HG03571 (cell line): ENCODE data around the gene SMCO2.
A peak's percentile ranks its signal among the peaks of the same experiment; 100 is the strongest.
"Not testable (repeated sequence)": the region's sequence is repeated elsewhere in the genome, so short reads cannot be mapped to it uniquely, and the experiment has no call there.

Experiments used
- ATAC-seq: cut with Tn5 transposase; IDR thresholded peaks from one replicate; pipeline ENCODE4 v1.9.1; 2021; ENCODE audit not compliant: unreplicated experiment

SMCO2 gene

DNA sequence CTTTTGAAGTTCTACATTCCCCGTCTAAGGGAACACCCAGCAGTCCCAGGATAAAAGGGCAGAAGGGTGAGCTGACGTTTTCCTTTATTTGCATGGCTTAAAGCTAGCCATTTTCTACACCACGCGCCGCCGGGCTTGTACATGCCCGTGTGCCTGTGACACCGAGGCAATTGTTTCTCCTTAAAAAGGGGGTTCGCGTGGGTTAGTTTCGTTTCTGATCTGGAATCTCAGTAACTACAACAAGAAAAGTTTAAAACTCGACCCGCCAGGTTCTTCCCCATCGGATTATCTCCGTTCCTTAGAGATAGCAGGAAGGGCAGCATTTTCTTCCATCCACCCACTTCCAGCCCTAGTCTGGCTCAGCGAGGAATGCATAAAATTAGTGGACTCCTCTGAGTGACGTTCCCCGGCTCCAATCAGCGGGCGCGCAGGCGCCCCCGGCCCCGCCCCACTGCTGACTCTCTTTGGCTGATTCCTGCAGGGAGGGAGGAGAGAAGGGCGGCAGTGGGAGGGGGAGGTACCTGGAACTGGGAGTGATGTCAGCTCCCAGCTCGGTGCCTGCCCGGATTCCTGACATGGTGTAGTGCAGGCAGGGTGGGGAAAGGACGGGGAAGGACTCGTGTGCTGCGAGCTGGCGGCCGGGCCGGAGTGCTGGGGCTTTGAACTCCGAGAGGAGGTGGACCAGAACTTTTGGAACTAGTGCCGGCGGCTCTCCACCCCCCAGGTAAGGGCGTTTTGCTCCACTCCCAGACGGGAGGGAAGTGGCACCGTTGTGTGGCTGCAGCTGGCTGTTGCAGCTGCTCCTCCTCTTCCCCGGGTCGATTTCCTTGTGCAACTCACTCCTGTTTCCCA is 77.3 kb downstream of the SMCO2 start, which contains the start of gene PPFIBP1:
TSS of gene PPFIBP1 (plus strand) at position 565 of the 852 bp plus-strand sequence. CDS start 109,191 bp downstream, outside the sequence.
- ATAC-seq: peak; percentile 97

DNA sequence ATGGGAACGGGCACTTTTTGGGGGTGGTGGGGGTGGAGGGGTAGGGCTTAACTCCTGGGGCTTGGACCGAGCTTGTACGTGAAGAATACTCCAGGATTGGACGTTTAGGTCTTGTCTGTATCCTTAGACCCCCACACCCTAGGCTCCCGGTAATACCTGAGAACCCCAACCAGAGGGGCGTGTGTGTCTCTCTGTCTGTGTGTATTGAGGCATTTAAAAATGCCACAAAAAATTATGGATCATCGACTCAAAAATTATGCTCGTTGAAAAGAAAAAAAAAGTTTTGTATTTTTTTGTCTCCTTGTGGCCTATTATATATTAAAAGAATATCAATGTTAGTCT is 77.9 kb downstream of the SMCO2 start:
- no peak for ATAC-seq

DNA sequence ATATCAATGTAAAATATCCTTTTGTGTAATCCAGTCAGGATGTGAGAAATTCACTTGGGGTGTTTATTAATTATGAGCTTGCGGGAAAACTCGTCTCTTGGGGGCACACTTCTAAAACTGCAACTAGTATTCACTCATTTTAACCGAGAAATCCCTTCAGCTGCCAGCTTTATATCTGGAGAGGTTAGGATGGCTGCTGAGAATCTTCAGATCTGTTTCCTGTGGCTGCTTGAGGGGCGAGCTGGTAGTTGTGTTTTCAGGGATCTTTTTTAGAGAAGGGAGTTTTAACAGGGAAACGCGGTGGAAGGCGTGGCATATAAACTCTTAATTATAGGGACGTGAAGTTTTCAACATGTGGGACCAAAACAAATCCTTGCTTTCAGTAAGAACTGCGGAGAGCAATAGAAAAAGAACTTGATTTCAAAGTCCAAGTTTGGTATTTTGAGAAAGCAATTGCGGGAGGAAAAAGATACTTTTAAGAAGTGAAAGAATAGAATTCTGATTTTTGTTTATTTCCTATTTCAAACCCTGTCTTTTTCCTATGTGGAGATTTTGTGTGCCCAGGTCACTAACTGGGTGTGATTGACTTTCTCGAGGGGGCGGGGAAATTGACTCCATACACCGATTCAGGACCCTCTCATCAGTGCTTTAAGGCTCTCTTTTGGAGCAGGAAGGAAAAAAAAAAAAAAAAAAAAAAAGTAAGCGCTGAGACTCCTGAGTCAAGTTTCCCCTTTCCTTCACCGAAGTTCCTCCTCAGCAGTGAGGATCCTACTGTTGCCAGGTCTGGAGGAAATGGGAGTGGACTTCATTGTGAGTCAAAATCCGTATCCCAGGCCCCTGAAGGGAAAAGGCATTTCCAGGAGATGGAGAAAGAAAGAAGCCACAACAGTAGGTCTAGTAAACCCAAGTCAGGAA is 78.6 kb downstream of the SMCO2 start:
- ATAC-seq: no peak

DNA sequence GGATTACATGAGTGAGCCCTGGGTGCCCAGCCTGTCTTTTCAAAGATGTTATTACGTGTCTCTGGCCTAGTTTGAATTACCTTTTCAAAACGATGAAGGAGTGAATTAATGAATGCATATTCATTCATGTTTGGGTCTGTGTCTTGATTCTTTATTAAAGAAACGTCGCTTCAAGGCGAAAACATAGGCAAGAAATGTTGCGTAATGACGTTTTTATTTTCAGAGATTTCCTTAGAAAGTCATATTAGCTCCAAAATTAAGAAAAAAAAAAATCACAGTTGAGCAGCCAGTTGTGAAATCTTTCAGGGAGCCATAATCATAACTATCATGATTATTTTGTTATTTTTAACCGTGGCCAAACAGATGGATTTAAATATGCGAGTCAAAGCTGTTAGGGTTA is 81.0 kb downstream of the SMCO2 start:
- ATAC-seq: no peak

DNA sequence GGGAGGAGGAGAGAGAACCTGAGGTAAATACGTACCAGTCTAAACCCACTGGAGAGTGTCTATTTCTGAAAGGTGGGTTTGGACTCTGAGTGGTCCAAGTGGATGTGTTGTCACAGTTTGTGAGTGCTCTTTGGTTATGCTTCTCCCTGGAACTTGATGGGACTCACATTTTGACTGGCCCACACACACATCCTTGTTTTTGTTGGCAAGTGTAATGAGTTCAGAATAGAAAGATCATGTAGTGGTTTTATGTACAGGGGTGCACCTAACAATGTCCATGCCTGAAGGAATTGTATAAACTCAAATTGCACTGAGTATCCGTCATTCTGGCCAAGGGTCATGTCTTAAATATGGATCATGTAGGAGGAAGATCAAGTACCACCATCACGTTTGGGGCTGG is 82.3 kb downstream of the SMCO2 start:
- no peak for ATAC-seq

DNA sequence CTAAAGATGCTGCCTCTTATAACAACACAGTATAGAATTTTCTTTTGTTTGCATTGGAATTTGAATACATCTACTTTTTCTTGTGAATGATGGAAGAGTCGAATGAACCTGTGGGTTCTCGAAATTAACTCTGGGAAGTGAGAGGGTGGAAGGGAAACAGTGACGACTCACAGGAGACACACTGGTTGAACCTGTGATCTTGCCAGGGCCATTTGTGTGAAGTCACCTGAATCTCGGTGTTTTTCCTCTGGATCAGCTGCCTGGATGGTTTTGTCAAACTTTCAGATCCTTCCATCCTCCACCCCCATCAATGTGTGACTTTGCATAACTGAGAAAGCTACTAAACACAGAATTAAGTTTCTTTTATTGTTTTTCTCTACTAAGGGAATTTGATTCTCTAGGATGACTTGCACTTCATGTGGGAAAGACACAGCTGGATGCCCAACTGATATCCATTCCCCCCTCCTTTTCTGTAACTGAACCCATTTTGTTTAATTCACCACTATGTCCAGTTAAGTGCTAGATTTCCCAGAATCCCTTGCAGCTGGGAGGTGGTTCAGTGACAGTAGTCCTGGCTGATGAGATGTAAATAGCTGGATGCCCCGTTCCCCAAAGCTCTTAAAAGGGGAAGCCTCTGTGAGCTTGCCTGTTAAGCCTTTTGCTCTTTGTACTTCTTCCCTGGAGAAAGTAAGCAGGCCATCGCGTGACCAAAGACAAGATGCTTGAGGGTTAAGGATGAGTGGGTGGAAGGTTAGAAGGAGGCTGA is 83.8 kb downstream of the SMCO2 start:
- no peak for ATAC-seq

DNA sequence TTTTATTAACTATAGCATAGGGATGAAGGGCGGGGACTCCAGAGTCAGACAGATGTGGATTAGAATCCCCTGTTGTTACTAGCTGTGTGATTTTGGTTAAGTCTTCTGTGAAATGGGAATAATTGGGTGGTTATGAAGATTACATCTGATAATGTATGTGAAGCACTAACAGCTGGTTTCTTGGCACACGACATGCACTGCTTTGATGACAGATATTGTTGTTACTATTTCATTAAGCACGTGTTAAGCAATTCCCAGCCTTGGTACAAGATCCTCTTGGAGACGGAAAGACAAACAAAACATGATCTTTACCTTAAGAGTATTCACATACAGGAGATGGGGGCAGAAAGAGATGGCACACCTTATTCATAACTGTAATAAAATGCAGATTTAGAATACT is 85.4 kb downstream of the SMCO2 start:
- no peak for ATAC-seq

DNA sequence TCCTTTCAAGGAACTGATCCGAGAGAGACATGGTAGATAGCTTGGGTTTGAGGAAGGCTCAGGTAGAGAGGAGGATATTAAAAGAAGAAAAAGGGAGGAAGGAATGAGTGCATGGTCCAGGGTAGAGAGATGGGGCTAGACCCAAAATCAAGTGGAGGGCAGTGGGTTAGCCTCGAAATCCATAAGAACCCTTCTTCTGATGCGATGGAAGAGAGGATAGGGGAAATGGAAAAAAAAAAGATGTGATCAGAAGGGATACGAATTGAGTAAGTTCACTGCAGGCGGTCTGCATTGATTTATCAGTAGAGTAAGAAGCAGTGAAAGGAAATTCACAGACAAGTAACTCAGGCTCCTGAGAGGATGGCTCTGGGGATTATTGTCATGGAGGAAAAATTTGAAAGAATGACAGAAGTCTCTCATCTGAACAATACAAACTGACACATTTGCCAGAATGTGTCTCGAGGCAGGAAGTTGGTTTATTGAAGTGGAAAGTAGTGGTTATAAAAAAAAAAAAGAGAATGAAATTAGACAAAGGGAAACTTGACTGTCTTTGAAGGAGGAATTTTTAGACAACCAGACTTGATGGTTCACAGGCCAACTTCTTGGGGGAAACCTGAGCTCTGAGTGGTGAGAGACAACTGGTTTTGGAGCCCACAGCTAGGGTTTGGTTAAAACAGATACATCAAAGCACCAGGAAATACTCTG is 87.7 kb downstream of the SMCO2 start:
- peak; percentile 60 for ATAC-seq

DNA sequence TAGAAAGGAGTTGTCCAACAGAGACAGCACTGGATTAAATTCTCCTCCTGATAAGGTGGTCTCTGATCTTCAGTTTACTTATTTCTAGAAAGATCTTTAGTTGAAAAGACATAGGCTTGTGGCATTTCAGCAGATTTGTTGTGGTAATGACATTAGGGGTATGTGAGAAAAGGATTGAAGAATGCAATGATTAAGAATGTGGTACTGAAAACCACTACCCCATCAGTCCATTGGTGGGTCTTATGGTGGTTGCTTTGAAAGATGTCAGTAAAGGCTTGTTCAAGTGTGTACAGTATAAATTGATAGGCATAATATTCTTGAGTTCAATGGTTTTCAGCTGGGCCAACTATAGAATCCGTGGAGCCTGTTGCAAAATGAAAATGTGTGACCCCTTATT is 88.2 kb downstream of the SMCO2 start:
- ATAC-seq: peak; percentile 15

DNA sequence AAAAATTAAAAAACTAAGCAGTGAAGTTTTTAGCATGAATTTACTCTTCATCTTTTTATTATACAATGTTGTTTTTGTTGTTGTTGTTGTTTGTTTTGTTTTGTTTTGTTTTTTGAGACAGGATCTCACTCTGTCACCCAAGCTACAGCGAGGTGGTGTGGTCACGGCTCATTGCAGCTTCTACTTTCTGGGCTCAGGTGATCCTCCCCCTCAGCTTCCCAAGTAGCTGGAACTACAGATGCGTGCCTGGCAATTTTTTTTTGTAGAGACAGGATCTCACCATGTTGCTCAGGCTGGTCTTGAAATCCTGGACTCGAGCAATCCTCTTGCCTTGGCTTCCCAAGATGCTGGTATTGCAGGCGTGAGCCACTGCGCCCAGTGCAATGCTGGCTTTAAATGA is 88.8 kb downstream of the SMCO2 start:
- no peak for ATAC-seq

DNA sequence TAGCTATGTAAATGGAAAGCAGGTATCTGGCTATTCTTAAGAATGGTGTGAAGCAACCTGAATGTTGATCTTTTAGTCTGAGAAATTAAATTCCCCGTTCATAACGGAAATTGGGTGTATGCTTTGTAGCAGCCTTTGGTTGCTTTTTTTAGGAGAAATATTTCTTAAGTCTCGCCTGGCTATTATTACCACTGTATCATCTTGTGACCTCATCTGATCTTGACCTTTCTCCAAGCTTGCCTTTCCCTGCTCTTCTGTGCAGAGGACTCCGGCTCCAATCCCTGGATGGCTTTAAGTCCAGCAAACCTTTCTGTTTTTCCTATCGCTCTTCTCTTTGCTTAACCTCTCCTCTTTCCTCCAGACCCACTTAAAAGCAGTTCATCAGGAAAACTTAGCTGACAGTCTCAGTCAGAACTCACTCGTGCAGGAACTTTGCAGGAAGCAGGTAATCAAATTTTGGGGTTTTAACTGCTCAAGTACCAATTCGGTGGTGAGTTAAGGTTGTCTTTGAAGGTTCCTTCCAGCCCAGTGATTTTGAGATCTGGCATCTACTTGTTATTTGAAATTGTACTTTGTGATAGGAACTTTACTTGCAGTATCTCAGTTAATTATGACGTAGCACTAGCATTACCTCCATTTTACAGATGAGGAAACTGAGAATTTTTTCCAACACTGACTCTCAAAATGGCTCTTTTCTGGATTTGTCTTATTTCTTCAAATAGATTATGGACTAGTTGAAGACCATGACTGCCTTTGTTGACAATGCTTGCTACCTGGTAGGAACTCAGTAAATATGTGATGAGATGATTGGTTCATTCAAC is 91.5 kb downstream of the SMCO2 start:
- no peak for ATAC-seq

DNA sequence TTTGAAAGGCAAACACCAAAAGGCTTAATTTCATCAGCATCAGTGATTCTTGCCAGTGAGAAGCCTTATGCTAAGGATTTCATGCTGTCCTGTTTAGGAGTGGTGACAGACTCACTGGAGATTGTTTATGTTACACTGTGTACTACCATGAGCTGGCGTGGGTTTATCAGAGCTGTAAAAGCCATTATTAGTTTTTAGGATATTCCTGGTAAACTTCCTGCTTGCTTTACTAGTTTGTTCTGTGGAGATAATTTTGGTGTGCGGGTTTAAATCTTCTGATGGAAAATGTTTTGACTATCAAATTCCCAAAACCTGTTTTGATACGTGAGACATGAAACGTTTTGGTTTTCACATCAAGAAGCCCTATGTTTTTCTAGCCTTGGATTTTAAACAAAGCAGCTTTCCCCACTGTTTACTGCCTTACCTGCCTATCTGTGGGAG is 92.7 kb downstream of the SMCO2 start:
- no peak for ATAC-seq

DNA sequence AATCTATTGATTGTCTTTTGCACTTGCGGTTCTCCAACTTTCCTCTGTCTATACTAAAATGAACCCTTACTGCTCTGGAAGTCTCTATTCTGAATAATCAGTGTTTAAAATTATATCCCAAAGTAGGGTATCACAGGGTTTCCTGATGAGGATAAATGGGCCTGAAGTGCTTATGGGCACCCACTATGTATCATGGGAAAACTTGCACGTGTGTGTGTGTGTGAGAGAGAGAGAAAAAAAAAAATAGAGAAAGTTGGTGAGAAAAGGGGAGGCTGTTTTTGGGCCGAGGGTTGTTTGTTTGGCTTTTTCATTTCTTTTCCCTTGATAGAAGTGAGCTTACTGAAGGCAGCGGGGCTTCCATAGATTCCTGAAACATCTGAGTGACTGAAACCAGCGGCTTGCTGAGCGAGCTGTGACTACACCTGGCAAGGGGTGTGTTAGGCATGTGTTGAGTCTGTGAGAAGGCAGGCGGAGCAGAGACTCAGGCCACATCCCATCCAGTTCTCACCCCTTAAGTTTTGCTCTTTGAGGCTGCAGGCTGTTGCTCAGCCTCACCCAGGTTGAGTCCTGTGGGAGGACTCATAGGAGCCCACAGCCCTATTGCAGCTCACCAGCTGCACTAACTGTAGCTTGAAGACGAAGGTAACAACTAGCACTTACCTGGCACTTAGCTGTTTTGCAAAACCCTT is 94.6 kb downstream of the SMCO2 start:
- no peak for ATAC-seq

DNA sequence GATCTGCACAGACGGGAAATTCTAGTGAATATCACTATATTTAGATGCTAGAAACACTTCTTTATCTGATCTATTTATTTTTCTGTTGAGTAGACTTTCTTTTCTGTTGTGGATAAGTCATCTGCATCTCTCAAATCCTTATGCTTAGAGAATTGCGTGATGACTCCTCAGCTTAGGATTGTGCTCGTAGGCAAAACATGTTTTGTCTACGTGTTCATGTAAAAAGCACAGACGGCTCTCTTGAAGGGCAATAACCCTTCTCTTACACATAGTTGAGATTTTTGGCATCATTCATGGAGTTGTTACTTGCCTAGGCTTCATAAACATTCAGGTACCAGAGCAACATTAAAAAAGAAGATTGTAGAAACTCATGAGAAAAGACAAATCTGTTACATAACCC is 96.1 kb downstream of the SMCO2 start:
- ATAC-seq: no peak

DNA sequence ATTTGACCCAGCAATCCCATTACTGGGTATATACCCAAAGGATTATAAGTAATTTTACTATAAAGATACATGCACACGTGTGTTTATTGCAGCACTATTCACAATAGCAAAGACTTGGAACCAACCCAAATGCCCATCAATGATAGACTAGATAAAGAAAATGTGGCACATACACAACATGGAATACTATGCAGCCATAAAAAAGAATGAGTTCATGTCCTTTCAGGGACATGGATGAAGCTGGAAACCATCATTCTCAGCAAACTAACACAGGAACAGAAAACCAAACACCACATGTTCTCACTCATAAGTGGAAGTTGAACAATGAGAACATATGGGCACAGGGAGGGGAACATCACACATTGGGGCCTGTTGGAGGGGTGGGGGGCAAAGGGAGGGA is 98.3 kb downstream of the SMCO2 start:
- not testable (repeated sequence) for ATAC-seq

DNA sequence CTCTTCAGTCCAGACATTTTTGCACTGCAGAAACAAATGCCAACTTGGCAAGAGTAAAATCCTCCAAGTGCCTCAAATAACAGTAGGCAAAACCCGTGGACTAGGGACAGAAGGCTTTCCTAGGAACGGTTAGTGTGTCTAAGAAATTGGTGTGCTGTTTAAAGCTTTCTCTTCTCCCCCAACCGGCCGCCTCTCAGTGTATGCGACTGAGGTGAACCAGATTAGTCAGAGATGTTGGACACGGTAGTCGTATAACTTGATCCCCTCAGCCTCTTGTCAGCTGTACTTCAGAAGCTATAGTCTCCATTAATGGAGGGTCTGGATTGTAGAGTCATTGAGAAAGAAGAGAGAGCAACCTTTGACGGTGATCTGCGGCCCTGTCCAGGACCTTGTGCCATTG is 99.1 kb downstream of the SMCO2 start:
- ATAC-seq: no peak

DNA sequence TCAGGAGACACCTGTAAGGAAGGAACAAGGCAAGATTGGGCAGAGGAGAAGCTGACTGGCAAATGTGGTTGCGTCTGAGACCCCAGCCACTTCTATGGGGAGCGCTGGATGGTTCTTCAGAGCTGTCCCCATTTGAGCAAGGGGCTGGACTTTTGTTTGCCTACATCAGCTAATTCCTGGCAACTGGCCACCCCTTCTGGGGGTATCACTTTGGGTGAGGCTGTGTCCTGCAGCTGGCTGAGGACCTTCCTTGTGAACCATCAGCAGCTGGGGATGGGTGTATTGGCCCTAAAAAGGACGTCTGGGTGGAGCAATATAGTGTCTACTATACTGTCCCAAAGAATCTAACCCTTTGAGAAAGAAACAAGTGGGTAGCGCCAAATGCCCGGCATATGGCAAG is 101.1 kb downstream of the SMCO2 start:
- no peak for ATAC-seq

DNA sequence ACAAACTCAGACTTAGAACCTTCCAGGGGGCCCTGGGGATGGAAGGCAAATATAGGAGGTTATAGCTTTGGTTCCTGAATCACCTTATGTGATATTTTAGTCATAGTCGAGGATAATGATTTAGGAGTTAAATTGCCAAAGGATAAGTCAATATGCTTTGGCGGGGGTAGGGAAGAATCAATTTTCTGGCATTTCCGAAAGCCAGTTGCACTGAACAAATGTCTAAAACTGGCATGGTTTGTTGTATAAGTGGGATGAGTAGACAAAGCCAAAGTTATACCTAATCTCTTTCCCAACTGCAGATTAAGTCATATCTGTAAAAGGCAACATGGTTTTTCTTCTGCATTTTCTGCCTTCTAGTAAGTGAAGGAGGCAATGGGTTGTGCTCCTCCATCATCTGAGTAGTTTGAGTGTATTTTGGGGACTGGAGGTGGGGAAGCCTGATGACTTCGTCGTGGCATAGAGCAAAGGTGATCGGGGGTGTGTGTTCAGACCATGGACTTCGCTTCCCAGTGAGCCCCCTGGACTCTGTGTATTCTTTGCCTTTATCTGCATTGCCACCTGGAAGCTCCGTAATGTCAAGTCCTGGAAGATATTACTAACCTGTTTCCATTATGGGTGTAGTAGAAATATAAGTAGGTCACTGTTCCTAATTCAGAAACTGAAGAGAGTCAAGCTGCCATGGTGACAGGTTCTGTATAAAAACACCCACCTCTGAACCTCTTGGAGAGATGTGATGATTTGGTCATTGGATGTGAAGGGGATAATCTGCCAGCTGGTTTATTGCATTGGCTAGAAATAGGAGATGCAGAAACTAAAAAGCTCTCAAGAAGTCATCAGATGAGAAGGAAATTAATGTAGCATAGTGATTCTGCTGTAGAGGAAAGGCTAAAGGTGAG is 102.0 kb downstream of the SMCO2 start:
- no peak for ATAC-seq
